K562 (cell line): Measurements from ENCODE around the gene ELMO3. TPM values are rescaled to one million over a fixed set of nuclear protein-coding genes. Genes with fewer than 3 reads are reported as not detected.

ENCODE experiments used
- BHLHE40 ChIP-seq: IDR thresholded peaks from 2 replicates; pipeline ENCODE4 v1.6.1; 2011; ENCODE audit warnings: low read length, improper control_type of control experiment
- CBX2 ChIP-seq: fragments of 200-600 bp; sonication (generic); IDR thresholded peaks from one replicate; pipeline ENCODE4 v1.6.1; 2012; ENCODE audit warnings: mild to moderate bottlenecking, low read length, inconsistent platforms; ENCODE audit not compliant: insufficient read depth, poor library complexity, severe bottlenecking
- CBX8 ChIP-seq: fragments of 200-600 bp; sonication (generic); IDR thresholded peaks from 2 replicates; pipeline ENCODE4 v1.6.1; 2012; ENCODE audit warnings: borderline replicate concordance, mixed run types, low read depth, mild to moderate bottlenecking, moderate library complexity, mixed read lengths, low read length, control low read depth, inconsistent platforms; ENCODE audit not compliant: poor library complexity, severe bottlenecking; ENCODE audit errors: extremely low read depth
- ELF2 ChIP-seq: fragments of 250-450 bp; sonication (Bioruptor Pico); IDR thresholded peaks from 2 replicates; pipeline ENCODE4 v1.5.0; 2021; ENCODE audit warnings: mild to moderate bottlenecking
- GABPB2 ChIP-seq: fragments of 250-450 bp; sonication (Bioruptor Pico); conservative IDR thresholded peaks from 2 replicates; pipeline ENCODE4 v1.5.1; 2021; ENCODE audit warnings: mild to moderate bottlenecking
- GATA2 ChIP-seq: sonication (generic); formaldehyde crosslinking; IDR thresholded peaks from 2 replicates; pipeline ENCODE4 v1.4.0; 2020; ENCODE audit warnings: mild to moderate bottlenecking, missing genetic modification reagents
- GATAD2B ChIP-seq: fragments of 450-650 bp; IDR thresholded peaks from 2 replicates; pipeline ENCODE4 v1.6.1; 2017; ENCODE audit warnings: mild to moderate bottlenecking, borderline replicate concordance
- GTF2E2 ChIP-seq: fragments of 200-800 bp; sonication (Bioruptor generic); IDR thresholded peaks from 2 replicates; pipeline ENCODE4 v1.6.1; 2016; ENCODE audit warnings: missing genetic modification characterization, missing compliant biosample characterization
- HDAC8 ChIP-seq: fragments of 450-650 bp; IDR thresholded peaks from 2 replicates; pipeline ENCODE4 v1.6.1; 2016; ENCODE audit warnings: mild to moderate bottlenecking, missing genetic modification characterization, moderate library complexity, missing compliant biosample characterization
- NCOA6 ChIP-seq: fragments of 450-650 bp; IDR thresholded peaks from 2 replicates; pipeline ENCODE4 v1.6.1; 2017; ENCODE audit warnings: mild to moderate bottlenecking
- NKRF ChIP-seq: fragments of 450-650 bp; IDR thresholded peaks from 2 replicates; pipeline ENCODE4 v1.6.1; 2016; ENCODE audit warnings: borderline replicate concordance
- NUFIP1 ChIP-seq: fragments of 450-650 bp; IDR thresholded peaks from 2 replicates; pipeline ENCODE4 v1.6.1; 2018; ENCODE audit not compliant: partially characterized antibody
- TGIF2 ChIP-seq: sonication (generic); formaldehyde crosslinking; IDR thresholded peaks from 2 replicates; pipeline ENCODE4 v1.8.1; 2022; ENCODE audit warnings: mild to moderate bottlenecking, missing genetic modification reagents, moderate library complexity
- TRIM24 ChIP-seq, 2 experiments: fragments of 450-650 bp; IDR thresholded peaks; 2 replicates each; pipeline ENCODE4 v1.6.1; 2016
- ZNF407 ChIP-seq: fragments of 450-650 bp; IDR thresholded peaks from 2 replicates; pipeline ENCODE4 v1.6.1; 2016; ENCODE audit warnings: low read depth
- ZNF408 ChIP-seq: fragments of 250-450 bp; sonication (Bioruptor Pico); IDR thresholded peaks from 2 replicates; pipeline ENCODE4 v1.4.0; 2020; ENCODE audit warnings: low read depth, mild to moderate bottlenecking, moderate library complexity
- ZSCAN29 ChIP-seq: fragments of 450-650 bp; IDR thresholded peaks from 2 replicates; pipeline ENCODE4 v1.6.1; 2017
- polyA plus RNA-seq, 8 experiments: library from polyadenylated mRNA; depleted of rRNA in 4 of 8; stranded (reverse) in 5 of 8; unstranded in 3 of 8; fragments of >200 nt; fragmentation: Nextera tagmentation in 2 of 8; fragmentation: Illumina TruSeq in 1 of 8; extraction: Ambion mirVana in 2 of 8; extraction: Trizol in 1 of 8; gene quantifications; 2 replicates each; pipeline versions ENCODE4 v1.2.1 to v1.2.3, GENCODE V29; 2011 to 2014; ENCODE audit warnings: inconsistent platforms in 1 of 8, missing spikeins in 1 of 8
- total RNA-seq, 7 experiments: library from RNA; depleted of rRNA in 6 of 7; stranded (reverse); fragments of >200 nt in 6 of 7; fragmentation: Illumina TruSeq in 2 of 7; extraction: Trizol in 2 of 7; gene quantifications; 2 replicates each; pipeline versions ENCODE4 v1.2.1 to v1.2.3, GENCODE V29; 2011 to 2021; ENCODE audit warnings: low replicate concordance in 1 of 7
- TF ChIP-seq, protein P1 (sequence below): fragments of 250-450 bp; sonication (Bioruptor Pico); IDR thresholded peaks from 2 replicates; pipeline ENCODE4 v1.8.0; 2022; ENCODE audit warnings: moderate library complexity, mild to moderate bottlenecking, inconsistent platforms

The ELMO3 gene
- total and polyA plus RNA-seq, 9 of the 15 experiments (the other 6 are each of a cell fraction or from before 2014, with no cell fraction given), result 0.04 to 5.1 (median 1.5) TPM

GRCh38 chr16:67216612-67217490 is 17.9 kb downstream of the ELMO3 start (continued):
- peak; percentile 60; the same call in 1 of the 2 replicates for TF ChIP-seq BHLHE40
- no peak for TF ChIP-seq TGIF2
- TF ChIP-seq CBX8, result no peak
- no peak for TF ChIP-seq NUFIP1
- TF ChIP-seq ZNF407, result no peak
- no peak for TF ChIP-seq ZSCAN29
- TF ChIP-seq ZNF408 (CRISPR knock-in tag), result no peak
- TF ChIP-seq GATAD2B, result no peak
- TF ChIP-seq, protein P1, sequence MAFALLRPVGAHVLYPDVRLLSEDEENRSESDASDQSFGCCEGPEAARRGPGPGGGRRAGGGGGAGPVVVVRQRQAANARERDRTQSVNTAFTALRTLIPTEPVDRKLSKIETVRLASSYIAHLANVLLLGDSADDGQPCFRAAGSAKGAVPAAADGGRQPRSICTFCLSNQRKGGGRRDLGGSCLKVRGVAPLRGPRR (CRISPR knock-in tag), result no peak
- no peak for TF ChIP-seq GTF2E2 (tag)
- TF ChIP-seq GATA2 (CRISPR knock-in tag), result no peak
- no peak for TF ChIP-seq NCOA6
- no peak for TF ChIP-seq TRIM24 (IDR thresholded peaks at IDR 0.05)
- no peak for TF ChIP-seq HDAC8 (tag)
- no peak for TF ChIP-seq GABPB2 (CRISPR knock-in tag)
- no peak for TF ChIP-seq NKRF
- no peak for TF ChIP-seq CBX2
- no peak for TF ChIP-seq ELF2 (CRISPR knock-in tag)
